Measurements from ENCODE around the gene NRXN2.

GRCh38 chr11:64714666-64715065, 8.3 kb downstream of the NRXN2 start:
- no peak for TF ChIP-seq MXI1 (IDR thresholded peaks at IDR 0.05; ENCODE audit: low read depth, low read length)
- no peak for TF ChIP-seq CTCF (IDR thresholded peaks at IDR 0.05 in 2 of 3, conservative IDR thresholded peaks at IDR 0.05 in 1 of 3; ENCODE audit: control insufficient read depth in 2 of 3, extremely low read depth in 1 of 3, insufficient read depth in 1 of 3, low read depth in 3 of 3, low read length in 3 of 3)
